ENCODE measurements around the gene BBLN.

The BBLN gene

DNA sequence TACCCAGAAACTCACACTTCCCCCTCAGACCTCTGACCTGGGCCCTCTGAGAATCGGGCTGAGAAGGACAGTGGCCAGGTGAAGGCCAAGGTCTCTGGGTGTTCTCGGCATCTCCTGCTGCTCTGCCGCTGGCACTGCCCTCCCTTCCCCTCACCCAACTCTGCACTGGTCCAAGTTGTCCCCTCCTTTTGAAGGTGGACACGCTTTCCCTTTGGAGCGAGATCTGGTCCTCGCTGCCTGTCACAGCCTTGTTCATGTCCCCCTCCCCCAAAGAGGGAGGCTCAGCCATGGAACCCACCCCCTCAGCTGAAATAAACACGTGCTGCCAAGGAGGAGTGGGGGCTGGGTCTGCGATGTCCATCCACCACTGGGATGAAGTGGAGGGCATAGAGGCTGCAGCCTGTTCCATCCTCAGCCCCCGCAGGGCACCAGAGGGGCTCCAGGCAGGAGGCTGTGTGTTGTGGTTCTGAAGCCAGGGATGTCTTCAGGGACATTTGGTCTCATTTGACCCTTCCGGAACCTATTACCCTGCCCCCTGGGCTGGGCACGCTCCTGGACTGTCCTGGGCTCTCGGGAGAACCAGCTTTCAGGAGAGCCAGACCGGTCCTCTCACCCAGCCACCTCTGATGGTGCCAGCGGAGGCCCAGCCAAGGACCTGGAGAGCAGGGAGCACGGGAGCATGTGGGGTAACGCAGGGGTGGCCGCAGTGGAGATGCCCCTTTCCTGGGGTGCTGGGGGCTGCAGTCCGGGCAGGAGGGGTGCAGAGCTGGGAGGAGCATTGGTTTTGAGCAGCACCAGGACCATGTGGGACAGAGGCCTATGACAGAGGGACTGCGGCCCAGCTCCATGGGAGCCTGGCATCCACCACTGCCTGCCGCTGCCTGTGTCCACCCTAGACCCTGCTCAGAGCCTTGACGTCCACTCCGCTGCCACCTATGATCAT is 15.6 kb upstream of the BBLN start:
- in situ Hi-C loops (cut with HindIII; ENCODE audit: low sequenced_read_pairs): no loop called here

DNA sequence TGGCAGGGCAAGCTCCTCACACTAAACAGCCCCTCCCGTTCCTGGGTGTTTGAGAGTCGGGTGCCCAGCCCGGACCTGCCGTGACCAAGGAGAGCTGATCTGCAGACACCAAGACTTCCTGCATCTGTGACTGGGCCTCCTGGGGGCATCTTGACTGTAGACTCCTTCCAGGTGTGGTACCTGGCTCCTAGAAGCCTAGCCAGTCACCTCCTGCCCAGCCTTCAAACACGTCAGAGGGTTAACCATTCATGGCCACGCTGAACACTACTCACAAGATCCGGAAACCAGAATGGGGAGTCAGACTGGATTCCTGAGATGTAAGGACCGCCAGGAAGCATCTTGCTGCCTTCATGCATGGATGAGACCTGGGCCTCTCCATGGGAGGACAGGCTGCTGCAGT is 14.5 kb upstream of the BBLN start:
- in situ Hi-C loops (cut with HindIII; ENCODE audit: low sequenced_read_pairs): no loop called here

DNA sequence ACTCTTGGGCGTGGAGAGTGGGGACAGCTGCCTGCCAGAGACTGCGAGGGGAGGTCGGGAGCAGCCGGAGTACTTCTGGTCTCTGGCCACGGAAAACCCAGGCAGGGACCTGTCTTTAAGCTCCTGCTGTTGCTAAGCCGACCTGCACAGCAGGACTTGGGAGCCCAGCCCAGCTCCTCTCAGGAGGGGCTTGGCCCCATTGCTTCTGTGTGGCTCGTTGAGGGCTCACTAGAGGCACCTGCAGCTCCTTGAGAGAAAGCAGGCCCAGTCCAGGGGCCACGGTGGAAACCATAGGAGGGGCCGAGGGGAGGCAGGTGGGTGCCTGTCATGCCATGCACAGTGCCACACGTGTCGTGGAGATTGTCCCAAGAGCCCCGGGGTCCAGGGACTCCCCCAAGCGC is 14.1 kb upstream of the BBLN start:
- in situ Hi-C loops (cut with HindIII; ENCODE audit: low sequenced_read_pairs): no loop called here

DNA sequence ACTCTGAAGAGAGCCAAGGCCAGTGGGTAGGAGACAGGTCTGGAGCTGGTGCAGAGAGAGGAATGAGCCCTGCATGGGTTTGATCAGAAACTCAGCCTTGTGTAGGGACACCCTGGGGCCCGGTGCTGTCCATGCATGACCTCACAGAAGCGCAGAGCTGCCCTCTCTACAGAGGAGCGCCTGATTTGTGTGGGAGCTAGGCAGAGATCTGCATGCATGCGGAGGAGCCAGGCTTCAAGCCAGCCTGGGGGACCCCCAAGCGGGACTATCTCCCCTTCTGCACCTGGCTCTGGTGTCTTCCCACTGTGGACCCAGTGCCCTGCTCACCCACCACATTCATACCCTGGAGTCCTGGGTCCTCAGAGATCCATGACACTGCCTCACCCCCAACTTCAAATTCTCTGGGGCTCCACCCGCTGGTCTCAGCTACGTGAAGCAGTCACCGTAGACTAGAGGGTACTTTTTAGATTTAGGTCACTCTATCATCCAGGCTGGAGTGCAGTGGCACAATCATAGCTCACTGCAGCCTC is 13.4 kb upstream of the BBLN start:
- in situ Hi-C loops (cut with HindIII; ENCODE audit: low sequenced_read_pairs): no loop called here

DNA sequence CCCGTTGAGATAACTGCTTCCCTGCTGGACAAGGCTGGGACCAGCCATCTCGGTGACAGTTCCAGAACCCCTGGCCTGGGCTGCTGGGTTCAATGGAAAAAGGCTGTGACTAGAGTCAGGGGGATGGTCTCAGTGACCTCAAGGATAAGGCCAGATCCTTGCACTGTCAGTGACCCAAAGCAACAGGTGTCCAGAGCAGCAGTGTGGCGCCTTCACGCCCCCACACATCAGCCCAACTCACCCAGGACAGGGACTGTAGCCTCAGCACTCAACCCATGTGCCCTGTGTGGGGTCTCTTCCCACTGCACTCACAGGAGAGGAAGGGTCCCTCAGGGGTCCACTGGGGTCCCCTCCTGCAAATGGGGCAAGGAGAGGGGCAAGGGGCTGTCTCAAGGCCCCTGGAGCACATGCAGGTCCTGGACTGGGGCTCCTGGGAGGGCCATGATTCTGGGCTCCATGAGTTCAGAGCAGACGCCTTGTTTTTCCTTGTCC is 11.5 kb upstream of the BBLN start:
- in situ Hi-C loops (cut with HindIII; ENCODE audit: low sequenced_read_pairs): no loop called here

DNA sequence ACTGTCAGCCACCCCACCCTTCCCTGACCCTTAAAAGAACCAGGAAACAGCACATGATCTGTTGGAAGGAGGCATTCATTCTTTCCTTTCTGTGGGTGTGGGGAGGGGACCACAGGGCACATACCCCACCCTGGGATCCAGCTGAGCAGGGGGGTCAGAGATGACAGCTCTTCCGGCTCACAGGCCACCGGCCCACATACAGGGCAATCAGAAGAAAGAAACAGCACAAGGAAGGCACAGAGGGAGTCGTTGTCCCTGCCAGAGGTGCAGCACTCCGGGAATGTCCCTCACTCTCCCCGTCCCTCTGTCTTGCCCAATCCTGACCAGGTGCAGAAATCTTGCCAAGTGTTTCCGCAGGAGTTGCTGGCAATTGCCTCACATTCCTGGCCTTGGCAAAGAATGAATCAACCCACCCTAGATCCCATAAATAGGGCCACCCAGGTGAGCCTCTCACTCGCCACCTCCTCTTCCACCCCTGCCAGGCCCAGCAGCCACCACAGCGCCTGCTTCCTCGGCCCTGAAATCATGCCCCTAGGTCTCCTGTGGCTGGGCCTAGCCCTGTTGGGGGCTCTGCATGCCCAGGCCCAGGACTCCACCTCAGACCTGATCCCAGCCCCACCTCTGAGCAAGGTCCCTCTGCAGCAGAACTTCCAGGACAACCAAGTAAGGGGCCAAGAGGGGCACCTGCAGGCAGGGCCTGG is 10.9 kb upstream of the BBLN start, which contains the start of gene LCN2:
LCN2 (plus strand) TSS at position 453 of the 701 bp plus-strand sequence; CDS start at position 526, 73 bp downstream.
- in situ Hi-C loops (cut with HindIII; ENCODE audit: low sequenced_read_pairs): no loop called here

DNA sequence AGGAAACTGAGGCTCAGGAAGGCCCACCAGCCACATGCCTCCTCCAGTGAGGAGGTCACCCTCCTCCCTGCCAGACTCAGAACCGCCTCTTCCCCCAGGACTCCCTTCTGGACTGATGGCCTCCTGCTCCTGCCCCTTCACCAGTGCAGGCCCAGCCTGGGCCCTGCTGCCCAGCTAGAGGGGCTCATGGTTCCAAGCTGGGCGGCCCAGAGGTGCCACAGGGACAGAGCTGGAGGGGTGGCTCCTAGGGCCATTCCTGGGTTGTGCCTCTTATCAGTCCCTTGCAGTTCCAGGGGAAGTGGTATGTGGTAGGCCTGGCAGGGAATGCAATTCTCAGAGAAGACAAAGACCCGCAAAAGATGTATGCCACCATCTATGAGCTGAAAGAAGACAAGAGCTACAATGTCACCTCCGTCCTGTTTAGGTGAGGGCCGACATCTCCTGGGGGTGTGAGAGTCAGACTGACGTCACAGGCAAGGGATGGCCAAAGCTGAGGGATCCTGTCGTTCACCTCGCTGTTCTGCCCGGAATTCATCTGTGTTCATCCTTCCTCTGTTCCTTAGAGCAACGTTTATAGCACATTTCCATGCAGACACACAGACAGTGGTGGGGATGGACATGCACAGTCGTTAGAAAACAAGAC is 10.0 kb upstream of the BBLN start:
- in situ Hi-C loops (cut with HindIII; ENCODE audit: low sequenced_read_pairs): no loop called here

DNA sequence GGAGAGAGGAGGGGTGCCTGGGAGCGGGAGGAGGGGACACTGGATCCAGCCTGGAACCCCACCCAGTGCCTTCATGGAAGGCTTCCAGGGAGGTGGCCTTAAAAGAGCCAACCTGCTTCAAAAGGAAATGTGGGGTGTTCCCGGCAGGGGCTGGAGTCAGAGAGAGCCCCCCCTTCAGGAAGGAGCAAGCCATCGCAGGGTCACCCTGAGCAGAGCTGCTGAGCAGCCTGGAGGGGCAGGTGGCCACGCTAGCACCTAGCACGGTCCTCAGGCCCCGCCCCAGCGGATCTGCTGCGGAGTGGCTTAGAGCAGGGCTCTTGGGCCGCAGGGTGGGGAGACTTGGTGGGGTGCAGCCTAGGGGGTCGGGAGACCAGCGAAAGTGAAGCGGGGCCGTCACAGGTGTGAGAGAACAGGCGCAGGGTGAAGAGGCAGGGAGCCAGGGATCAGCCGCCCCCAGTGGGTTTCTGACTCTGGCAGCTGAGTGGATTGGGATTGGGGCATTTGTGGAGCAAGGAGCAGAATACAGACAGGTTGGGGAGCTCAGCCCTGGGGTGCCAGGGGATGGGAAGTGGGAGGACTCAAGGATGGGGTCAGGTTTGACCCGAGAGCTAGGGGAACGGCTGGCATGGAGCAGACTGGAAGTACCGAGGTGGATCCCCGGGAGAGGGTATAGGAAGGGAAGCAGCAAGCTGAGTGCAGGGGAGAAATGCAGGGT is 9.3 kb upstream of the BBLN start:
- in situ Hi-C loops (cut with HindIII; ENCODE audit: low sequenced_read_pairs): no loop called here

DNA sequence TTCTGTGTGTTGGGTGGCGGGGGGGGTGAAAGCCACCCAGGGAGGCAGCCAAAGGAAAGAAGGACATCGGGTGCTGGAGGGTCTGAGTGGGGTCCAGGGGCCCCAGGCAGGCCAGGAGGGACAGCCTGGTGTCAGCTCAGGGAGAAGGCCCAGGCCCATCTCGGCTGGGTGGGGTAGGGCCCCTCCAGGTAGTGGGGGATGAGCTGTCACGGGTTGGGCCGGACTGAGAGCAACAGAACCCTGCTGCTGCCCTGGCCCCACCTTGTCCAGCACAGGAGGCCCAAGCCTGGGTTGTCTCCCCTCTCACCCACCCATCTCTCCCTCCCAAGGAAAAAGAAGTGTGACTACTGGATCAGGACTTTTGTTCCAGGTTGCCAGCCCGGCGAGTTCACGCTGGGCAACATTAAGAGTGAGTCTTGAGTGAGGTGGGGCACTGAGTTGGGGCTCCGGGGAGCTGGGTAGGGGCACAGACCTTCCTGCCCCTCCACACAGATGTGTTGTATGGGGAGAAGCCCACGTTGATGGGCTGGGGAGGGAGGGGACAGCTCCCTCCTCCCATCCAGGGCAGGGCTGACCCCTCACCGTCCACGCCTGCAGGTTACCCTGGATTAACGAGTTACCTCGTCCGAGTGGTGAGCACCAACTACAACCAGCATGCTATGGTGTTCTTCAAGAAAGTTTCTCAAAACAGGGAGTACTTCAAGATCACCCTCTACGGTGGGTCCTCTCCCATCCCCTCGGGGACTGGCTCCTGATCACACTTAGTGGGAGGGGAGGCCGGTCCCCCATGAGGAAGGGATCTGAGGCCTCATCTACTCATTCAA is 8.5 kb upstream of the BBLN start:
- in situ Hi-C loops (cut with HindIII; ENCODE audit: low sequenced_read_pairs): no loop called here

DNA sequence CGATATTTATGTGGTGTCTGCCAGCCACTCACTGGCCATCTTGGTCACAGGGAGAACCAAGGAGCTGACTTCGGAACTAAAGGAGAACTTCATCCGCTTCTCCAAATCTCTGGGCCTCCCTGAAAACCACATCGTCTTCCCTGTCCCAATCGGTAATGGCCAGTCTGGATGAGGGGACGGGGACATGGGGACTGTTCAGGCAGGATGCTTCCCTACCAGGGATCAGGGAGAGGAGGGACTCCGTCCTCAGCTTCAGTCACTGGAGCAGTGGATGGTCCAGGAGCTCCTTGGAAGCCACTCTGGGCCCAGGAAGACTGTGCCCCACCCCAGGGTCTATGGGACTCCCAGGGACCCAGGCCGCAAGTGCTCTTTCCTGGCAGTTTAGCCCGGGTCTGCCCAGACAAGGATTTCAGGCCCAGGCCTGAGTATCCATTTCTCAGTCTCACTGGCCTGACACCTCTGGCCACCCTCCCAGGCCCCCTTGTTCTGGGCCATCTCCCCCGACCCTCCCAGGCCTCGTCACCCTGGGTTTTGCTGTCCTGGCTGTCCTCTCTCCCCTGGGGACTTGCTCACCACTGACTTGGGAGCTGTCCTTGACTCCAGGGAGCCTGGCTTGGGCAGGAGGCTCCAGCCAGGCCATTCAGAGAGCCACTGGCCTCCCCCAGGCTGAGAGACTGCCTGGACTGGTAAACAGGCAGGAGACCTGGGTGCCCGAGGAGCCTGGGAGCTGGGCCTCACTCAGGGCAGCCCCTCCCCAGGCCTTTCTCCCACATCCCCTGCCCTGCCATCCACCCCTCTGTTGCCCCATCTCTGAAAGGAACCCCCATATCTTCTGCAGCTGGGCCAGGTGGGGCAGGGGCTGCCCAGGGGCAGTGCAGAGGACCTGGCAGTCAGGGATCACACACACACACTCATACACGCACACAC is 7.7 kb upstream of the BBLN start:
- in situ Hi-C loops (cut with HindIII; ENCODE audit: low sequenced_read_pairs): no loop called here

DNA sequence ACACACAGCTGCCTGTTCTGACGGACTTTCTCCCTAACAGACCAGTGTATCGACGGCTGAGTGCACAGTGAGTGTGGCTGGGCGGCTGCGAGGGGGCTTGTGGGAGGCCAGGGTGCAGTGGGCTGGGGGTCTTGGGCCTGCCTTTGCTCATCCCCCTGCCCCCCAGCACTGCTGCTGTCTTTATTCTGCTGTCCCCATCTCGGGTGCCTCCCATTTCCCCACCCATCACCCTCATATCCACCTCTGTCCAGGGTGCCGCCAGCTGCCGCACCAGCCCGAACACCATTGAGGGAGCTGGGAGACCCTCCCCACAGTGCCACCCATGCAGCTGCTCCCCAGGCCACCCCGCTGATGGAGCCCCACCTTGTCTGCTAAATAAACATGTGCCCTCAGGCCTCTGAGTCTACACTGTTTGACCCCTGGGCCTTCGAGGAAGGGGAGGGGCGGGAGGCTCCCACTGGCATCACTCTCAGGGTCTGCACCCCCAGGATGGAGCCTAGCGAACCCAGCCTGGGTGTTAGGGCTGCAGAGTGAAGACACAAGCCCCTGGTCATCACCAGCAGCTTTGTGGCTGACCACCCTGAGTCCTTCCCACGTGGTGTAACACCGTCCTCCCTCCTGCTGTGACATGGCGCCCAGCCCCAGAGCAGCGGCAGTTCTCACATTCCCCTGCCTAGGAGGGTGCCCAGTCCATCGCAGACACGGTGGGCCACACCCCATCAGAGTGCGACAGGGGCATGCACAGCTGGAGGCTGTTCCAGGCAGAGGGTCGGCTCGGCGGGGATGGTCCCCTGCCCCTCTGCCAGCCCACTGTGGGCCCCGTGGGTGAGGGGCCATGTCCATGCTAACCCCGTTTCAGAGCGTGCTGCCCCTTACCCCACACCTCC is 6.8 kb upstream of the BBLN start:
- in situ Hi-C loops (cut with HindIII; ENCODE audit: low sequenced_read_pairs): no loop called here

DNA sequence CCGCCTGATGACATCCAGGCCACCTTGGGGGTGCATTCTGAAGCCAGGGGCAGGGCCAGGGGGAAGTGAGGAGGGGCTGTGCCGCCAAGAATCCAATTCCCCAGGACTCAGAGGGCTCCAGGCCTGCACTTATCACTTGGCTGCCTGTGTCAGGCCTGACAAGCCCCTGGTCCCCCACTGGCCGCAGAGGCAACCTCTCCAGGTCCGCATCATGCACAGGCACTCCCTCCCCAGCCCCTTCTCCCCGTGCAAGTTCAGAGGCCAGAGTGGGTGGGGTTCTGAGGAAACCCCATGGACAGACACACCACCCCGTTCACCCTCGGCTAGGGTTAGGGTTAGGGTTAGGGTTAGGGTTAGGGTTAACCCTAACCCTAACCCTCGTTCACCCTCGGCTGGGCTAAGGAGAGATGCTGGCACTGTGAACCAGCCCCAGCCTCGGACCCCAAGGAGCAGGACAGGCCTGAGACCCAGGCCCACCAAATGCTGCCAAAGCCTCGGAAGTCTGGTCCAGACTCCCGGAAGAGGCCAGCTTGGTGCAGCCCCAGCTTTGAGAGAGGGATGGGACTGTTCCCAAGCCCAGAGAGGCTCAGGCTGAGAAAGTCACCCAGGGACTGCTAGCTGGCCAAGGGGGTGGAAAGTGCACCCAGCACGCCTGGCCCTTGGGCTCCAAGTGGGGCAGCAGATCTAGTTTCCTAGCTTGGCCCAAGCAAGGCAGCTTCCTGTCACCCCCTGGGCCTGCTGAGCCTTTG is 5.9 kb upstream of the BBLN start:
- in situ Hi-C loops (cut with HindIII; ENCODE audit: low sequenced_read_pairs): no loop called here

DNA sequence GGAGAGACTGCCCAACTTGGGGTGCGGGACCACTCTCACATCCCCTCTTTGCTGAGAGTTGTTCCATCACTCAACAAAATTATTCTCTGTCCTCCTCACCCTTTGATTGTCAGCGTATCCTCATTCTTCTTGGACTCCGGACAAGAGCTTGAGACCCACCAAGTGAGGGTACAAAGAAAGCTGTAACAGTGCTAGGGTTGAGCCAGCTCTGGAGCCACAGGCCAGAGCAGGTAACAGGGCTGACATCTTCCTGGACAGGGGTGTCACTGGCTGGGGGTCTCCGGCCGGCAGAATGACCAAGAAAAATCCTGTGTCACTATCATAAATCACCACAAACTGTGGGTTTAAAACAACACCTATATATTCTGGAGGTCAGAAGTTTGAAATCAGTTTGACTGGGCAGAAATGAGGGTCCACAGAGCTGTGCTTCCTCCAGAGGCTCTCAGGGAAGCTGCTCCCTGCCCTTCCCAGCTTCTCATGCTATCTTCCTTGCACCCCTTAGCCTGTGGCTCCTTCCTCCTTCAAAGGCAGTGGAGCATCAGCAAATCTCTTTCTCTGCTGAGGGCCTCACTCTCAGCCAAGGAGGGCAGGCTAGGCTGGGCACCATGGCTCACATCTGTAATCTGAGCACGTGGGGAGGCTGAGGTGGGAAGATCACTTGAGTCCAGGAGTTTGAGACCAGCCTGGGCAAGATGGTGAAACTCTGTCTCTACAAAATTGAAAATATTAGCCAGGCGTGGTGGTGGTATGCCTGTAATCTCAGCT is 4.1 kb upstream of the BBLN start:
- in situ Hi-C loops (cut with HindIII; ENCODE audit: low sequenced_read_pairs): no loop called here

DNA sequence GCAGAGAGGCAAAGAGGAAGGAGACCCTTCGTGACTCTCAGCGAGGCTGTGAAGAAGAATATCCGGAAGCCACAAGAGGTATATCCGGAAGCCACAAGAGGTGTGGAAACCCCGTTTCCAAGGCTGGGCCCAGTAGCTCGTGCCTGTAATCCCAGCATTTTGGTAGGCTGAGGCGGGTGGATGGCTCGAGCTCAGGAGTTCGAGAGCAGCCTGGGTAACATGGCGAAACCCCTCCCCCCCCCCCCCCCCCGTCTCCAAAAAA is 612 bp upstream of the BBLN start:
- in situ Hi-C loops (cut with HindIII; ENCODE audit: low sequenced_read_pairs): no loop called here

DNA sequence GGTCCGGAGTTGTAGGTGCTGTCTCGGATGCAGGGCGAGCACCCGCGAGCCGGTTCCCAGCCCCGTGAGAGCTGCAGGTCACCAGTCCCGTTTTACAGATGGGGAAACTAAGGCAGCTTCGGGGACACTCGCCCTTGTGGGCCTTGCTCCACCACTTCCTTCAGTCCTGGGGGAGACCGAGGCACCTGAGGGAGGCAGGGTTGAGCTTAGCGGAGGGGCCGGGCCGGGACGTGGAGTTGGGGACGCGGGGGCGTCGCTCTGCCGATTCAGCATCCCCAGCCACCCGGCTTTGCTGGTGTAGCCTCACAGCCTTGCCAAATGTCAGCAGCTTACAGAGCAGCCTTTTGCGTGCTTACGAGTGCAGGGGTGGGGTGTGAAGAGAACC is 530 bp downstream of the BBLN start:
- in situ Hi-C loops (cut with HindIII; ENCODE audit: low sequenced_read_pairs): no loop called here

DNA sequence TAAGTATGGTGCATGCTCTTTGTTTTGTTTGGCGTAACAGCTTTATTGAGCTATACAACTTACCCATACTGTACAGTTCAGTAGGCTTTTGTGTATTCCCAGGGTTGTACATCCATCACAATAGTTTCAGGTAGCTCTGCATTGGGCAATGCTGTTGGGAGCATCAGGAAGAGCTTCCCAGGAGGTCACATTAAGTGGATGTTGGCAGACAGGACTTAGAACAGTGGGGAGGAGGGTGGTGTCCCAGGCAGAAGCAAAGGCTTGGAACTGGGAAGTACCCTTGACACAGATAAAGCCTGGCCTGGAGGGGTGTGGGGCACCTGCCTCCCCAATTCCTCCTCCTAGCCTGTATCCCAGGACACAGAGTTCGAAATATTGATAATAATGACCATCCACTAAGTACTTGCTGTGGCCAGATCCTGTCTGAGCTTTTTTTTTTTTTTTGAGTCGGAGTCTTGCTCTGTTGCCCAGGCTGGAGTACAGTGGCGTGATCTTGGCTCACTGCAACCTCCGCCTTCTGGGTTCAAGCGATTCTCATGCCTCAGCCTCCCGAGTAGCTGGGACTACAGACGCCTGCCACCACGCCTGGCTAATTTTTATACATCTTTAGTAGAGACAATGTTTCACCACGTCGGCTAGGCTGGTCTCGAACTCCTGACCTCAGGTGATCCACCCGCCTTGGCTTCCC is 1.3 kb downstream of the BBLN start:
- in situ Hi-C loops (cut with HindIII; ENCODE audit: low sequenced_read_pairs): no loop called here
